ENCODE data around the gene FAM241A.
"Not testable (repeated sequence)": the region's sequence is repeated elsewhere in the genome, so short reads cannot be mapped to it uniquely, and the experiment has no call there.

Gene FAM241A

GRCh38 chr4:112145326-112145789, at the start of gene FAM241A:
Gene FAM241A, plus strand, starts transcription at chr4:112145454. Its CDS starts 127 bp downstream, at chr4:112145581.
- DNase-seq (ENCODE audit: low spot score): peak; percentile 99

- DNase-seq (ENCODE audit: low spot score): no peak
These were observed 46.3 kb upstream of the FAM241A start for GRCh38 chr4:112098841-112099530.

- peak; percentile 57 for DNase-seq (ENCODE audit: low spot score)
These were observed 45.5 kb upstream of the FAM241A start for GRCh38 chr4:112099701-112100297.

GRCh38 chr4:112102875-112103370, 42.3 kb upstream of the FAM241A start:
- DNase-seq (ENCODE audit: low spot score): no peak

GRCh38 chr4:112105201-112105969, 39.9 kb upstream of the FAM241A start:
- no peak for DNase-seq (ENCODE audit: low spot score)

- no peak for DNase-seq (ENCODE audit: low spot score)
These were observed 35.7 kb upstream of the FAM241A start for GRCh38 chr4:112109360-112110058.

GRCh38 chr4:112110059-112110425, 35.2 kb upstream of the FAM241A start:
- DNase-seq (ENCODE audit: low spot score): no peak

- DNase-seq (ENCODE audit: low spot score): no peak
These were observed 33.9 kb upstream of the FAM241A start for GRCh38 chr4:112111306-112111705.

- not testable (repeated sequence) for DNase-seq (ENCODE audit: low spot score)
These were observed 33.2 kb upstream of the FAM241A start for GRCh38 chr4:112112095-112112494.

GRCh38 chr4:112112590-112113170, 32.6 kb upstream of the FAM241A start:
- no peak for DNase-seq (ENCODE audit: low spot score)

- DNase-seq (ENCODE audit: low spot score): no peak
These were observed 31.4 kb upstream of the FAM241A start for GRCh38 chr4:112113864-112114263.

- no peak for DNase-seq (ENCODE audit: low spot score)
These were observed 30.8 kb upstream of the FAM241A start for GRCh38 chr4:112114452-112114851.

- no peak for DNase-seq (ENCODE audit: low spot score)
These were observed 26.4 kb upstream of the FAM241A start for GRCh38 chr4:112118742-112119352.

GRCh38 chr4:112119353-112119783, 25.9 kb upstream of the FAM241A start:
- DNase-seq (ENCODE audit: low spot score): no peak

- no peak for DNase-seq (ENCODE audit: low spot score)
These were observed 25.2 kb upstream of the FAM241A start for GRCh38 chr4:112120021-112120420.

GRCh38 chr4:112125416-112125815, 19.8 kb upstream of the FAM241A start:
- no peak for DNase-seq (ENCODE audit: low spot score)

- DNase-seq (ENCODE audit: low spot score): no peak
These were observed 18.1 kb upstream of the FAM241A start for GRCh38 chr4:112127048-112127637.

- no peak for DNase-seq (ENCODE audit: low spot score)
These were observed 17.5 kb upstream of the FAM241A start for GRCh38 chr4:112127803-112128202.

- no peak for DNase-seq (ENCODE audit: low spot score)
These were observed 16.8 kb upstream of the FAM241A start for GRCh38 chr4:112128452-112128851.

GRCh38 chr4:112130906-112131305, 14.3 kb upstream of the FAM241A start:
- peak; percentile 17 for DNase-seq (ENCODE audit: low spot score)

GRCh38 chr4:112136551-112136950, 8.7 kb upstream of the FAM241A start:
- no peak for DNase-seq (ENCODE audit: low spot score)
